Right ventricle myocardium superior (tissue), 1 donor: Measurements from ENCODE around the gene ST6GAL1. TPM values are rescaled to one million over a fixed set of nuclear protein-coding genes. Genes with fewer than 3 reads are reported as not detected.
A peak's percentile ranks its signal among the peaks of the same experiment; 100 is the strongest.
"Not testable (repeated sequence)": the region's sequence is repeated elsewhere in the genome, so short reads cannot be mapped to it uniquely, and the experiment has no call there.

Experiments
- ATAC-seq: fragments of 200-7000 bp; cut with Tn5 transposase; one replicate; pipeline ENCODE4 v1.9.1; 2020; ENCODE audit warnings: mild to moderate bottlenecking; ENCODE audit not compliant: poor library complexity
- DNase-seq: peaks from one replicate; pipeline ENCODE4 v3.0.0-alpha.2; 2020
- intact Hi-C: fragments of 100-400 bp; cut with DNase I; formaldehyde crosslinking; loops from one replicate; pipeline ENCODE4 v1.11.2; 2022
- total RNA-seq: library from RNA; stranded (reverse); fragmentation: NEBNext Ultra II Directional; extraction: Animal tissue kit (Norgen Biotek cat#: 25700); gene quantifications from one replicate; pipeline ENCODE4 v1.2.1, GENCODE V29; 2021
- donor health status: DM: no; HTN: yes; CAD: no; lungs with severe emphysema.

The ST6GAL1 gene
- total RNA-seq, 1 donor from 2014 or later, result 67.4 TPM

- DNase-seq, result no peak
- no peak for ATAC-seq
- intact Hi-C loops, result loop anchor here (5.0 kb wide), 1 partner anchor 46 kb away; the partner anchor contains the start of gene ST6GAL1
Measured at GRCh38 chr3:186978712-186979111, 48.4 kb downstream of the ST6GAL1 start.

GRCh38 chr3:186979852-186980251 lies 49.5 kb downstream of the ST6GAL1 start:
- ATAC-seq (no peak), DNase-seq (no peak)
- intact Hi-C loops, result loop anchor here (5.0 kb wide), 1 partner anchor 48 kb away; the partner anchor contains the start of gene ST6GAL1

GRCh38 chr3:186980989-186981388 lies 50.7 kb downstream of the ST6GAL1 start:
- ATAC-seq, result no peak
- no peak for DNase-seq
- intact Hi-C loops, result no loop called here

- intact Hi-C loops, result no loop called here
- DNase-seq, result no peak
- peak; percentile 25 for ATAC-seq
Measured at GRCh38 chr3:186983659-186984058, 53.3 kb downstream of the ST6GAL1 start.

- intact Hi-C loops, result no loop called here
- DNase-seq (no peak), ATAC-seq (no peak)
Measured at GRCh38 chr3:186984064-186984463, 53.7 kb downstream of the ST6GAL1 start.

GRCh38 chr3:186985661-186986364 lies 55.5 kb downstream of the ST6GAL1 start:
- ATAC-seq (peak; percentile 30), DNase-seq (no peak)
- intact Hi-C loops, result no loop called here

- no peak for DNase-seq
- no peak for ATAC-seq
- intact Hi-C loops, result no loop called here
Measured at GRCh38 chr3:186986406-186986805, 56.1 kb downstream of the ST6GAL1 start.

GRCh38 chr3:186986816-186987215 lies 56.5 kb downstream of the ST6GAL1 start:
- DNase-seq, result no peak
- ATAC-seq, result no peak
- intact Hi-C loops, result no loop called here

- DNase-seq (no peak), ATAC-seq (no peak)
- intact Hi-C loops, result no loop called here
Measured at GRCh38 chr3:186988806-186989205, 58.5 kb downstream of the ST6GAL1 start.

- intact Hi-C loops, result no loop called here
- no peak for DNase-seq
- ATAC-seq, result no peak
Measured at GRCh38 chr3:186989429-186989828, 59.1 kb downstream of the ST6GAL1 start.

- DNase-seq (no peak), ATAC-seq (no peak)
- intact Hi-C loops, result no loop called here
Measured at GRCh38 chr3:186990277-186990676, 60.0 kb downstream of the ST6GAL1 start.

GRCh38 chr3:186990878-186991308 lies 60.6 kb downstream of the ST6GAL1 start:
- intact Hi-C loops, result no loop called here
- DNase-seq (no peak), ATAC-seq (no peak)

- DNase-seq (no peak), ATAC-seq (no peak)
- intact Hi-C loops, result no loop called here
Measured at GRCh38 chr3:186991470-186991869, 61.1 kb downstream of the ST6GAL1 start.

GRCh38 chr3:186992096-186992495 lies 61.8 kb downstream of the ST6GAL1 start:
- ATAC-seq, intact Hi-C loops, DNase-seq: not testable (repeated sequence)

- no peak for ATAC-seq
- intact Hi-C loops, result no loop called here
- DNase-seq, result no peak
Measured at GRCh38 chr3:186993210-186993782, 63.0 kb downstream of the ST6GAL1 start.

- intact Hi-C loops, result no loop called here
- ATAC-seq, result no peak
- no peak for DNase-seq
Measured at GRCh38 chr3:186994000-186994955, 64.0 kb downstream of the ST6GAL1 start.

GRCh38 chr3:186996356-186996755 lies 66.0 kb downstream of the ST6GAL1 start:
- intact Hi-C loops, result no loop called here
- ATAC-seq, result no peak

GRCh38 chr3:186997061-186997460 lies 66.7 kb downstream of the ST6GAL1 start:
- ATAC-seq (peak; percentile 19), DNase-seq (no peak)
- intact Hi-C loops, result no loop called here

More at GRCh38 chr3:186996356-186996755, 66.0 kb downstream of the ST6GAL1 start:
- no peak for DNase-seq

GRCh38 chr3:186997473-186997939 lies 67.2 kb downstream of the ST6GAL1 start:
- no peak for DNase-seq
- ATAC-seq, result no peak
- intact Hi-C loops, result no loop called here
